ENCODE data around the gene B3GAT3. TPM values are rescaled to one million over a fixed set of nuclear protein-coding genes. Genes with fewer than 3 reads are reported as not detected.
"Not testable (repeated sequence)": the region's sequence is repeated elsewhere in the genome, so short reads cannot be mapped to it uniquely, and the experiment has no call there.

Gene B3GAT3
- total RNA-seq, 1 experiment from 2014 or later, result 51.2 TPM

GRCh38 chr11:62588966-62589637, 32.7 kb downstream of the B3GAT3 start:
- H3K9me2 ChIP-seq (ENCODE audit: insufficient read depth), result no peaks in the 10 kb centered on the region
- DNase-seq (ENCODE audit: low read depth, low spot score), result no peak
- peaks cover 21 to 36% of the 10 kb centered on the region in 2 experiments for H3K4me1 ChIP-seq (ENCODE audit: control insufficient read depth in 1 of 2, insufficient read depth in 2 of 2, low read length in 2 of 2)
- CTCF ChIA-PET, result interaction anchor here (1.2 kb wide), 1 partner anchor 10 kb away, joined by 3 read pairs; no protein-coding TSS in a partner anchor
- peak overlapping the region; percentile 86 for H3K4me2 ChIP-seq (ENCODE audit: low read length)
- no peak for ATAC-seq
- no peaks in the 10 kb centered on the region for H3K9me3 ChIP-seq (ENCODE audit: control insufficient read depth in 1 of 2, insufficient read depth in 1 of 2, low read depth in 1 of 2, low read length in 2 of 2)
- RAD21 ChIA-PET (ENCODE audit: low non-redundant PET in 1 of 2, low total read pairs in 2 of 2, uncharacterized antibody in 2 of 2, unreplicated experiment in 2 of 2), result no interaction called here
- H3K79me2 ChIP-seq (ENCODE audit: insufficient read depth, low read length), result peaks cover 59% of the 10 kb centered on the region
- H4K20me1 ChIP-seq (ENCODE audit: insufficient read depth), result no peaks in the 10 kb centered on the region
- POLR2A ChIA-PET, result interaction anchor here (1.0 to 1.2 kb wide), 2 partner anchors 15 to 164 kb away, joined by 3 to 6 read pairs; partner anchors contain the start of gene EEF1G
- no TSS peak for BruUV-seq (replicated peaks)
- peaks cover 27 to 35% of the 10 kb centered on the region in 2 experiments for H3K36me3 ChIP-seq (ENCODE audit: control insufficient read depth in 1 of 2, insufficient read depth in 2 of 2, low read length in 2 of 2)
- H3K4me3 ChIP-seq (replicated peaks in 1 of 2; ENCODE audit: low read depth in 1 of 2, low read length in 2 of 2), result peak overlapping the region in 1 of 2 experiments; percentile 78; a peak in 1 of 4 replicates
- intact Hi-C loops (cut with micrococcal nuclease), result no loop called here
- no peak overlapping the region for H2AFZ ChIP-seq (ENCODE audit: low read depth, low read length, poor library complexity, severe bottlenecking)
- no peak for TF ChIP-seq EZH2 (IDR thresholded peaks at IDR 0.05)
- TF ChIP-seq, protein P1, sequence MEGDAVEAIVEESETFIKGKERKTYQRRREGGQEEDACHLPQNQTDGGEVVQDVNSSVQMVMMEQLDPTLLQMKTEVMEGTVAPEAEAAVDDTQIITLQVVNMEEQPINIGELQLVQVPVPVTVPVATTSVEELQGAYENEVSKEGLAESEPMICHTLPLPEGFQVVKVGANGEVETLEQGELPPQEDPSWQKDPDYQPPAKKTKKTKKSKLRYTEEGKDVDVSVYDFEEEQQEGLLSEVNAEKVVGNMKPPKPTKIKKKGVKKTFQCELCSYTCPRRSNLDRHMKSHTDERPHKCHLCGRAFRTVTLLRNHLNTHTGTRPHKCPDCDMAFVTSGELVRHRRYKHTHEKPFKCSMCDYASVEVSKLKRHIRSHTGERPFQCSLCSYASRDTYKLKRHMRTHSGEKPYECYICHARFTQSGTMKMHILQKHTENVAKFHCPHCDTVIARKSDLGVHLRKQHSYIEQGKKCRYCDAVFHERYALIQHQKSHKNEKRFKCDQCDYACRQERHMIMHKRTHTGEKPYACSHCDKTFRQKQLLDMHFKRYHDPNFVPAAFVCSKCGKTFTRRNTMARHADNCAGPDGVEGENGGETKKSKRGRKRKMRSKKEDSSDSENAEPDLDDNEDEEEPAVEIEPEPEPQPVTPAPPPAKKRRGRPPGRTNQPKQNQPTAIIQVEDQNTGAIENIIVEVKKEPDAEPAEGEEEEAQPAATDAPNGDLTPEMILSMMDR (IDR thresholded peaks at IDR 0.05 in 2 of 3, conservative IDR thresholded peaks at IDR 0.05 in 1 of 3; ENCODE audit: borderline replicate concordance in 1 of 3, insufficient read depth in 1 of 3, low read depth in 2 of 3, low read length in 2 of 3), result peak in 2 of 3 experiments; percentile 39 to 53; a peak in 4 of 6 replicates
- H3K27me3 ChIP-seq (ENCODE audit: insufficient read depth, low read length), result no peaks in the 10 kb centered on the region
- peak overlapping the region; percentile 15 for H3K9ac ChIP-seq (ENCODE audit: low read length)
- H3K27ac ChIP-seq (ENCODE audit: low read depth, low read length), result peak overlapping the region; percentile 77; the same call in 1 of the 2 replicates

- H3K4me3 ChIP-seq (replicated peaks in 1 of 2; ENCODE audit: low read depth in 1 of 2, low read length in 2 of 2); H4K20me1 ChIP-seq (ENCODE audit: insufficient read depth); H3K27ac ChIP-seq (ENCODE audit: low read depth, low read length); intact Hi-C loops (cut with micrococcal nuclease); H3K27me3 ChIP-seq (ENCODE audit: insufficient read depth, low read length); H3K4me2 ChIP-seq (ENCODE audit: low read length); H2AFZ ChIP-seq (ENCODE audit: low read depth, low read length, poor library complexity, severe bottlenecking); H3K9me3 ChIP-seq (ENCODE audit: control insufficient read depth in 1 of 2, insufficient read depth in 1 of 2, low read depth in 1 of 2, low read length in 2 of 2); BruUV-seq (replicated peaks); H3K9me2 ChIP-seq (ENCODE audit: insufficient read depth); H3K9ac ChIP-seq (ENCODE audit: low read length); DNase-seq (ENCODE audit: low read depth, low spot score); ATAC-seq; RAD21 ChIA-PET (ENCODE audit: low non-redundant PET in 1 of 2, low total read pairs in 2 of 2, uncharacterized antibody in 2 of 2, unreplicated experiment in 2 of 2): not testable (repeated sequence)
- peaks cover 9 to 14% of the 10 kb centered on the region in 2 experiments for H3K4me1 ChIP-seq (ENCODE audit: control insufficient read depth in 1 of 2, insufficient read depth in 2 of 2, low read length in 2 of 2)
- H3K79me2 ChIP-seq (ENCODE audit: insufficient read depth, low read length), result peaks cover 50% of the 10 kb centered on the region
- ChIA-PET CTCF (interaction anchor here (1.5 kb wide), 1 partner anchor 161 kb away, joined by 5 read pairs; no protein-coding TSS in a partner anchor), POLR2A (interaction anchor here (3.8 kb wide), 1 partner anchor 11 kb away, joined by 13 read pairs; the partner anchor contains the start of gene EEF1G)
- peaks cover 33 to 41% of the 10 kb centered on the region in 2 experiments for H3K36me3 ChIP-seq (ENCODE audit: control insufficient read depth in 1 of 2, insufficient read depth in 2 of 2, low read length in 2 of 2)
Measured at GRCh38 chr11:62585356-62585755, 36.4 kb downstream of the B3GAT3 start.

- H2AFZ ChIP-seq (ENCODE audit: low read depth, low read length, poor library complexity, severe bottlenecking); H3K27ac ChIP-seq (ENCODE audit: low read depth, low read length); H3K9me3 ChIP-seq (ENCODE audit: control insufficient read depth in 1 of 2, insufficient read depth in 1 of 2, low read depth in 1 of 2, low read length in 2 of 2); H3K4me2 ChIP-seq (ENCODE audit: low read length); intact Hi-C loops (cut with micrococcal nuclease); H4K20me1 ChIP-seq (ENCODE audit: insufficient read depth); H3K9me2 ChIP-seq (ENCODE audit: insufficient read depth); H3K9ac ChIP-seq (ENCODE audit: low read length); H3K4me1 ChIP-seq (ENCODE audit: control insufficient read depth in 1 of 2, insufficient read depth in 2 of 2, low read length in 2 of 2); BruUV-seq (replicated peaks); DNase-seq (ENCODE audit: low read depth, low spot score); ATAC-seq; RAD21 ChIA-PET (ENCODE audit: low non-redundant PET in 1 of 2, low total read pairs in 2 of 2, uncharacterized antibody in 2 of 2, unreplicated experiment in 2 of 2); CTCF ChIA-PET; H3K4me3 ChIP-seq (replicated peaks in 1 of 2; ENCODE audit: low read depth in 1 of 2, low read length in 2 of 2); H3K27me3 ChIP-seq (ENCODE audit: insufficient read depth, low read length): not testable (repeated sequence)
- POLR2A ChIA-PET, result interaction anchor here (3.8 kb wide), 1 partner anchor 8 kb away, joined by 13 read pairs; the partner anchor contains the start of gene EEF1G
- H3K79me2 ChIP-seq (ENCODE audit: insufficient read depth, low read length), result peaks cover 22% of the 10 kb centered on the region
- peaks cover 27 to 39% of the 10 kb centered on the region in 2 experiments for H3K36me3 ChIP-seq (ENCODE audit: control insufficient read depth in 1 of 2, insufficient read depth in 2 of 2, low read length in 2 of 2)
Measured at GRCh38 chr11:62581735-62582134, 40.1 kb downstream of the B3GAT3 start.
